Nephron progenitor cell (in vitro differentiated cells): ENCODE measurements around the gene NRP2.
A peak's percentile ranks its signal among the peaks of the same experiment; 100 is the strongest.

Experiments used
- DNase-seq: peaks from one replicate; pipeline ENCODE4 v3.0.0; 2021
- H3K27ac Mint-ChIP-seq: 2 replicates; pipeline ENCODE4 v1.8.0; 2021; ENCODE audit warnings: mild to moderate bottlenecking, moderate library complexity, mixed read lengths
- H3K27me3 Mint-ChIP-seq: 2 replicates; pipeline ENCODE4 v1.8.0; 2021; ENCODE audit warnings: mild to moderate bottlenecking, low read depth, mixed read lengths; ENCODE audit not compliant: poor library complexity
- H3K36me3 Mint-ChIP-seq: 2 replicates; pipeline ENCODE4 v1.8.0; 2021; ENCODE audit warnings: low read depth, mixed read lengths
- H3K4me1 Mint-ChIP-seq: 2 replicates; pipeline ENCODE4 v1.8.0; 2021; ENCODE audit warnings: mixed read lengths
- H3K4me3 Mint-ChIP-seq: 2 replicates; pipeline ENCODE4 v1.8.0; 2021; ENCODE audit warnings: mild to moderate bottlenecking, moderate library complexity, mixed read lengths
- H3K9me3 Mint-ChIP-seq: 2 replicates; pipeline ENCODE4 v1.8.0; 2021; ENCODE audit warnings: mild to moderate bottlenecking, moderate library complexity, mixed read lengths
- CTCF ChIP-seq: fragments of 200-600 bp; sonication (generic); IDR thresholded peaks from 2 replicates; pipeline ENCODE4 v1.5.0; 2021; ENCODE audit warnings: antibody characterized with exemption

Gene NRP2

GRCh38 chr2:205759257-205759656, 77.0 kb downstream of the NRP2 start:
- no peak for DNase-seq
- H3K36me3 Mint-ChIP-seq: peaks cover 47% of the 10 kb centered on the region
- H3K27ac Mint-ChIP-seq: no peak overlapping the region
- H3K9me3 Mint-ChIP-seq: no peaks in the 10 kb centered on the region
- peaks cover 13% of the 10 kb centered on the region for H3K27me3 Mint-ChIP-seq
- TF ChIP-seq CTCF: no peak
- H3K4me1 Mint-ChIP-seq: peaks cover 52% of the 10 kb centered on the region
- H3K4me3 Mint-ChIP-seq: no peak overlapping the region

DNA sequence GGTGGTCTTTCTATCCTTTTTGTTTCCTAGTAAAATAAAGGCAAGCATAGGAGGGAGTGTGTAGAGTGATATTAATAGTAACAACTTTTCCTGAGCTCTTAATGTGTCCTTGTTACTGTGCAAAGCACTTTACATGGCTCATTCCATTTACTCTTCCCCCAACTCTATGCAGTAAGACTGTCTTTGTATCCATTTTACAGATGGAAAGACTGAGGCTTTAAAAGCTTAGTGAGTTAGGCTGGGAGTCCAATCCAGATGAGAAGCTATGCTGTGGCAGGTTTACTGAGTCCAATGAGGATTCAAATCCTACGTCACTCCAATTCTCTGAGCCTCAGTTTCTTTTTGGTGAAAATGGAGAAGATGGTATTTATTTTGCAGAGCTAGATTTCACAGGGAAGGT, 77.4 kb downstream of the NRP2 start:
- peaks cover 51% of the 10 kb centered on the region for H3K36me3 Mint-ChIP-seq
- no peaks in the 10 kb centered on the region for H3K9me3 Mint-ChIP-seq
- TF ChIP-seq CTCF: no peak
- peaks cover 48% of the 10 kb centered on the region for H3K4me1 Mint-ChIP-seq
- H3K27me3 Mint-ChIP-seq: peaks cover 13% of the 10 kb centered on the region
- no peak overlapping the region for H3K4me3 Mint-ChIP-seq
- no peak overlapping the region for H3K27ac Mint-ChIP-seq
- DNase-seq: no peak

GRCh38 chr2:205760157-205760556, 77.9 kb downstream of the NRP2 start:
- TF ChIP-seq CTCF: no peak
- H3K9me3 Mint-ChIP-seq: no peaks in the 10 kb centered on the region
- DNase-seq: no peak
- no peak overlapping the region for H3K4me3 Mint-ChIP-seq
- peaks cover 53% of the 10 kb centered on the region for H3K36me3 Mint-ChIP-seq
- peaks cover 43% of the 10 kb centered on the region for H3K4me1 Mint-ChIP-seq
- peaks cover 13% of the 10 kb centered on the region for H3K27me3 Mint-ChIP-seq
- H3K27ac Mint-ChIP-seq: no peak overlapping the region

- H3K27me3 Mint-ChIP-seq: peaks cover 10% of the 10 kb centered on the region
- peaks cover 34% of the 10 kb centered on the region for H3K4me1 Mint-ChIP-seq
- TF ChIP-seq CTCF: no peak
- no peak overlapping the region for H3K27ac Mint-ChIP-seq
- H3K36me3 Mint-ChIP-seq: peaks cover 57% of the 10 kb centered on the region
- no peak for DNase-seq
- no peak overlapping the region for H3K4me3 Mint-ChIP-seq
- no peaks in the 10 kb centered on the region for H3K9me3 Mint-ChIP-seq
These were observed 79.1 kb downstream of the NRP2 start for GRCh38 chr2:205761421-205761820.

DNA sequence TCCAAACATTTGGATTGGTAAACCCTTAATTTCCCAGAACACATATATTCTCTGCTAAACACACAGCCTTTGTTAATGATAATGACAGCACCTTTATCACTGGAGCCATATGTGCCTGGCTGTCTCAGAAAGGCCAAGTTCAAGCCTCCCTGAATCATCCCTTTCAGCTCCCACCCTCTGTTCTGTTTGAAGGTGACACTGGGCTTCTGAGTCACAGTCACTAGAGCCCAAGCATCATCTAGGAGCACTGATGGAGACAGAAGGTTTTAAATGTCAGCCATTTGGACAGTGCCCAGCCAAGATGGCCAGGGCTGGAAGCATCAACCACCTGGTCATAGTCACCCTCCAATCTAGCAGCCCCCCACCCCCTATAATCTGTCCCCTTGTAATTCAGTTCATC, 80.6 kb downstream of the NRP2 start:
- peaks cover 55% of the 10 kb centered on the region for H3K36me3 Mint-ChIP-seq
- peak overlapping the region; percentile 77 for H3K27ac Mint-ChIP-seq
- no peak overlapping the region for H3K4me3 Mint-ChIP-seq
- H3K4me1 Mint-ChIP-seq: peaks cover 31% of the 10 kb centered on the region
- no peak for DNase-seq
- H3K9me3 Mint-ChIP-seq: no peaks in the 10 kb centered on the region
- TF ChIP-seq CTCF: no peak
- peaks cover 10% of the 10 kb centered on the region for H3K27me3 Mint-ChIP-seq

- TF ChIP-seq CTCF: peak; percentile 58
- DNase-seq: peak; percentile 77
- no peaks in the 10 kb centered on the region for H3K9me3 Mint-ChIP-seq
- peaks cover 26% of the 10 kb centered on the region for H3K4me1 Mint-ChIP-seq
- no peak overlapping the region for H3K4me3 Mint-ChIP-seq
- H3K27ac Mint-ChIP-seq: peak overlapping the region; percentile 92
- peaks cover 51% of the 10 kb centered on the region for H3K36me3 Mint-ChIP-seq
- peaks cover 7% of the 10 kb centered on the region for H3K27me3 Mint-ChIP-seq
These were observed 81.5 kb downstream of the NRP2 start for GRCh38 chr2:205763708-205764211.
